Cardiac ventricle fibroblast (primary cell): ENCODE measurements around the gene ZNF837. TPM values are rescaled to one million over a fixed set of nuclear protein-coding genes. Genes with fewer than 3 reads are reported as not detected.

Experiments
- total RNA-seq: library from RNA; depleted of rRNA; stranded (reverse); fragments of >200 nt; gene quantifications from 2 replicates; pipeline ENCODE4 v1.2.3, GENCODE V29; 2015

Gene ZNF837
- total RNA-seq = 3.8 and 4.8 TPM in 2 replicates

GRCh38 chr19:58380662-58381459, at the start of gene ZNF837:
TSS of gene ZNF837 (minus strand) at chr19:58381030. CDS start at chr19:58369332, 11,698 bp downstream.

GRCh38 chr19:58408152-58409009, 27.6 kb upstream of the ZNF837 start, which contains the start of gene ZNF584:
TSS of gene ZNF584 (plus strand) at chr19:58408649. CDS start at chr19:58409148, 499 bp downstream.

GRCh38 chr19:58395220-58395978, 14.6 kb upstream of the ZNF837 start, which contains the start of gene RNF225:
TSS of gene RNF225 (plus strand) at chr19:58395656. CDS start at chr19:58396090, 434 bp downstream.

GRCh38 chr19:58386576-58387337, 5.9 kb upstream of the ZNF837 start, which contains the start of gene RPS5:
TSS of gene RPS5 (plus strand) at chr19:58387269. CDS start at chr19:58388138, 869 bp downstream.

GRCh38 chr19:58362272-58362994, 18.4 kb downstream of the ZNF837 start, which contains the start of gene ZNF497:
TSS of gene ZNF497 (minus strand) at chr19:58362751. CDS start at chr19:58357635, 5,116 bp downstream.

GRCh38 chr19:58352760-58353671, 27.8 kb downstream of the ZNF837 start, which contains the start of gene A1BG:
TSS of gene A1BG (minus strand) at chr19:58353492. CDS start at chr19:58353437, 55 bp downstream.

GRCh38 chr19:58326914-58327726, 53.7 kb downstream of the ZNF837 start, which contains the start of gene ZSCAN22:
TSS of gene ZSCAN22 (plus strand) at chr19:58326994. CDS start at chr19:58334803, 7,809 bp downstream.

Other genes starting within 250 kb of the ZNF837 start
- gene ZNF329, start 230.2 kb downstream of the ZNF837 start, total RNA-seq = 7.2 and 7.8 TPM in 2 replicates
- gene ZNF274, start 198.0 kb downstream of the ZNF837 start, total RNA-seq = 18.0 and 21.7 TPM in 2 replicates
- gene ZNF544, start 152.1 kb downstream of the ZNF837 start, total RNA-seq = 24.6 and 33.3 TPM in 2 replicates
- gene ZNF8, start 102.1 kb downstream of the ZNF837 start, total RNA-seq = 6.2 and 6.9 TPM in 2 replicates
- gene ERVK3-1, start 75.7 kb downstream of the ZNF837 start, total RNA-seq = 21.8 and 35.2 TPM in 2 replicates
- 2.4 and 2.8 TPM in 2 replicates for gene ZSCAN22, start 54.0 kb downstream of the ZNF837 start, total RNA-seq
- gene A1BG, start 27.5 kb downstream of the ZNF837 start, total RNA-seq = 24.8 and 61.8 TPM in 2 replicates
- 0.12 and 0.29 TPM in 2 replicates for gene ZNF497, start 18.3 kb downstream of the ZNF837 start, total RNA-seq
- gene RPS5, start 6.2 kb upstream of the ZNF837 start, total RNA-seq = 1,797 and 1,853 TPM in 2 replicates
- gene RNF225, start 14.6 kb upstream of the ZNF837 start, total RNA-seq = not detected in 2 replicates
- 12.7 and 16.5 TPM in 2 replicates for gene ZNF584, start 27.6 kb upstream of the ZNF837 start, total RNA-seq
- gene ZNF132, start 59.1 kb upstream of the ZNF837 start, total RNA-seq = 6.4 and 7.1 TPM in 2 replicates
- gene ZNF324B, start 70.6 kb upstream of the ZNF837 start, total RNA-seq = 7.5 and 7.6 TPM in 2 replicates
- gene ZNF324, start 86.0 kb upstream of the ZNF837 start, total RNA-seq = 10.7 and 12.1 TPM in 2 replicates
- 12.8 and 16.3 TPM in 2 replicates for gene ZNF446, start 95.3 kb upstream of the ZNF837 start, total RNA-seq
- gene SLC27A5, start 131.0 kb upstream of the ZNF837 start, total RNA-seq = 4.8 and 5.5 TPM in 2 replicates
- 5.9 and 9.4 TPM in 2 replicates for gene ZBTB45, start 138.8 kb upstream of the ZNF837 start, total RNA-seq
- 204 and 211 TPM in 2 replicates for gene TRIM28, start 163.0 kb upstream of the ZNF837 start, total RNA-seq
- gene CHMP2A, start 174.1 kb upstream of the ZNF837 start, total RNA-seq = 133 and 136 TPM in 2 replicates
- 21.6 and 30.4 TPM in 2 replicates for gene UBE2M, start 177.6 kb upstream of the ZNF837 start, total RNA-seq
- 7.4 and 13.3 TPM in 2 replicates for gene MZF1, start 192.3 kb upstream of the ZNF837 start, total RNA-seq